ENCODE measurements around the gene P3H3. TPM values are rescaled to one million over a fixed set of nuclear protein-coding genes. Genes with fewer than 3 reads are reported as not detected.
A peak's percentile ranks its signal among the peaks of the same experiment; 100 is the strongest.

The P3H3 gene
- polyA plus RNA-seq, 1 experiment, result 71.6 TPM

GRCh38 chr12:6852651-6853354 is 24.6 kb downstream of the P3H3 start:
- no peak for TF ChIP-seq CTCF (IDR thresholded peaks at IDR 0.05; ENCODE audit: insufficient read depth, low read depth, low read length)
- Histone ChIP-seq H3K27me3 (ENCODE audit: control insufficient read depth, insufficient read depth, low read length) (no peaks in the 10 kb centered on the region), H3K36me3 (ENCODE audit: control insufficient read depth, insufficient read depth, low read length) (peaks cover 14% of the 10 kb centered on the region), H3K4me3 (ENCODE audit: low read depth, low read length) (peak overlapping the region; percentile 78)
- ChIA-PET POLR2A (interaction anchor here (0.8 to 2.9 kb wide), 5 partner anchors 15 to 100 kb away, joined by 3 to 34 read pairs (median 6); partner anchors contain the start of genes SPSB2 and TPI1), CTCF (interaction anchor here (0.6 to 12.2 kb wide), 10 partner anchors 9 to 1266 kb away, joined by 3 to 112 read pairs (median 6); partner anchors contain the start of genes GNB3, MLF2, P3H3 and SPSB2)
- DNase-seq (ENCODE audit: low read depth), result no peak

- no peaks in the 10 kb centered on the region for H3K27me3 ChIP-seq (ENCODE audit: control insufficient read depth, insufficient read depth, low read length)
- TF ChIP-seq CTCF (IDR thresholded peaks at IDR 0.05; ENCODE audit: insufficient read depth, low read depth, low read length), result no peak
- H3K4me3 ChIP-seq (ENCODE audit: low read depth, low read length), result no peak overlapping the region
- DNase-seq (ENCODE audit: low read depth), result no peak
- H3K36me3 ChIP-seq (ENCODE audit: control insufficient read depth, insufficient read depth, low read length), result peaks cover 18% of the 10 kb centered on the region
- CTCF ChIA-PET, result interaction anchor here (0.6 to 12.2 kb wide), 9 partner anchors 8 to 1267 kb away, joined by 3 to 112 read pairs (median 8); partner anchors contain the start of genes GNB3, P3H3, SPSB2 and TPI1
- POLR2A ChIA-PET, result interaction anchor here (1.2 to 2.9 kb wide), 3 partner anchors 14 to 101 kb away, joined by 5 to 34 read pairs (median 6); partner anchors contain the start of gene TPI1
Observed at GRCh38 chr12:6853626-6854025, 25.4 kb downstream of the P3H3 start.

GRCh38 chr12:6854036-6854435 is 25.8 kb downstream of the P3H3 start:
- TF ChIP-seq CTCF (IDR thresholded peaks at IDR 0.05; ENCODE audit: insufficient read depth, low read depth, low read length), result no peak
- no peak for DNase-seq (ENCODE audit: low read depth)
- Histone ChIP-seq H3K36me3 (ENCODE audit: control insufficient read depth, insufficient read depth, low read length) (peaks cover 22% of the 10 kb centered on the region), H3K27me3 (ENCODE audit: control insufficient read depth, insufficient read depth, low read length) (no peaks in the 10 kb centered on the region), H3K4me3 (ENCODE audit: low read depth, low read length) (no peak overlapping the region)
- CTCF ChIA-PET, result interaction anchor here (0.6 to 12.2 kb wide), 5 partner anchors 15 to 37 kb away, joined by 3 to 112 read pairs (median 16); partner anchors contain the start of genes GNB3, SPSB2 and TPI1
- POLR2A ChIA-PET, result no interaction called here

GRCh38 chr12:6855322-6855721 is 27.1 kb downstream of the P3H3 start:
- ChIA-PET CTCF (interaction anchor here (8.0 kb wide), 1 partner anchor 14 kb away, joined by 112 read pairs; the partner anchor contains the start of genes SPSB2 and TPI1), POLR2A (no interaction called here)
- Histone ChIP-seq H3K4me3 (ENCODE audit: low read depth, low read length) (no peak overlapping the region), H3K27me3 (ENCODE audit: control insufficient read depth, insufficient read depth, low read length) (no peaks in the 10 kb centered on the region), H3K36me3 (ENCODE audit: control insufficient read depth, insufficient read depth, low read length) (peaks cover 31% of the 10 kb centered on the region)
- TF ChIP-seq CTCF (IDR thresholded peaks at IDR 0.05; ENCODE audit: insufficient read depth, low read depth, low read length), result no peak
- DNase-seq (ENCODE audit: low read depth), result no peak

GRCh38 chr12:6858799-6859198 is 30.6 kb downstream of the P3H3 start:
- Histone ChIP-seq H3K27me3 (ENCODE audit: control insufficient read depth, insufficient read depth, low read length) (no peaks in the 10 kb centered on the region), H3K4me3 (ENCODE audit: low read depth, low read length) (no peak overlapping the region), H3K36me3 (ENCODE audit: control insufficient read depth, insufficient read depth, low read length) (peaks cover 54% of the 10 kb centered on the region)
- no peak for TF ChIP-seq CTCF (IDR thresholded peaks at IDR 0.05; ENCODE audit: insufficient read depth, low read depth, low read length)
- POLR2A ChIA-PET, result no interaction called here
- CTCF ChIA-PET, result interaction anchor here (1.9 to 3.5 kb wide), 3 partner anchors 10 to 106 kb away, joined by 5 to 15 read pairs (median 10); partner anchors contain the start of genes MLF2 and SPSB2
- DNase-seq (ENCODE audit: low read depth), result no peak

All from BJ (cell line).